Aortic smooth muscle cell (primary cell): ENCODE measurements around the gene TMEM239. TPM values are rescaled to one million over a fixed set of nuclear protein-coding genes. Genes with fewer than 3 reads are reported as not detected.

Source experiments
- total RNA-seq: library from RNA; depleted of rRNA; stranded (reverse); fragments of >200 nt; gene quantifications from 2 replicates; pipeline ENCODE4 v1.2.3, GENCODE V29; 2014

TMEM239 gene
- total RNA-seq = not detected in 2 replicates

GRCh38 chr20:2816030-2816582 lies at the start of gene TMEM239:
Gene TMEM239 (plus strand): TSS chr20:2816364. CDS start chr20:2816555, 191 bp downstream.

GRCh38 chr20:2800521-2801285 lies 15.5 kb upstream of the TMEM239 start, which contains the start of gene CPXM1:
Gene CPXM1 (minus strand): TSS chr20:2800627. CDS start chr20:2800572, 55 bp downstream.

GRCh38 chr20:2814587-2815051 lies 1.5 kb upstream of the TMEM239 start, which contains the start of gene C20orf141:
Gene C20orf141 (plus strand): TSS chr20:2814987. CDS start chr20:2815185, 198 bp downstream.

GRCh38 chr20:2840138-2840966 lies 24.2 kb downstream of the TMEM239 start, which contains the start of the genes PCED1A and VPS16:
Gene PCED1A (minus strand): TSS chr20:2840655. CDS start chr20:2839912, 743 bp downstream.
Gene VPS16 (plus strand): TSS chr20:2840745. CDS start chr20:2840775, 30 bp downstream.

Other genes with a start within 250 kb of the TMEM239 start
- gene NOP56, start 163.7 kb upstream of the TMEM239 start, total RNA-seq = 96.4 and 223 TPM in 2 replicates
- 91.4 and 97.0 TPM in 2 replicates for gene IDH3B, start 152.1 kb upstream of the TMEM239 start, total RNA-seq
- gene EBF4, start 123.6 kb upstream of the TMEM239 start, total RNA-seq = 0.13 and 0.25 TPM in 2 replicates
- under 0.01 and 0.53 TPM in 2 replicates for gene CPXM1, start 15.7 kb upstream of the TMEM239 start, total RNA-seq
- not detected in 2 replicates for gene C20orf141, start 1.4 kb upstream of the TMEM239 start, total RNA-seq
- 18.0 and 18.3 TPM in 2 replicates for gene PCED1A, start 24.3 kb downstream of the TMEM239 start, total RNA-seq
- 67.0 and 77.8 TPM in 2 replicates for gene VPS16, start 24.4 kb downstream of the TMEM239 start, total RNA-seq
- 40.8 and 42.2 TPM in 2 replicates for gene PTPRA, start 57.1 kb downstream of the TMEM239 start, total RNA-seq
- 0.26 and 0.50 TPM in 2 replicates for gene GNRH2, start 227.3 kb downstream of the TMEM239 start, total RNA-seq
- 32.6 and 42.0 TPM in 2 replicates for gene MRPS26, start 229.7 kb downstream of the TMEM239 start, total RNA-seq